Upper lobe of left lung (tissue), 4 donors: ENCODE measurements around the gene RB1.

Experiments used
- EP300 ChIP-seq, 4 donors: sonication (generic); formaldehyde crosslinking; IDR thresholded peaks; one replicate each; pipeline ENCODE4 v1.5.1; 2017; ENCODE audit warnings: antibody characterized with exemption in 4 of 4, control low read depth in 2 of 4
- POLR2A ChIP-seq, 4 donors: fragments of 450-650 bp; IDR thresholded peaks; one replicate each; pipeline ENCODE4 v1.5.1; 2016 to 2017; ENCODE audit warnings: antibody characterized with exemption in 4 of 4, mild to moderate bottlenecking in 2 of 4
- POLR2AphosphoS5 ChIP-seq, 2 donors: sonication (generic); formaldehyde crosslinking; IDR thresholded peaks; one replicate each; pipeline ENCODE4 v1.5.1; 2017; ENCODE audit warnings: antibody characterized with exemption in 2 of 2
- TF ChIP-seq, protein P1 (sequence below), 6 experiments: fragments of 450-650 bp in 4 of 6; fragments of 200-600 bp in 2 of 6; sonication (generic) in 2 of 6; IDR thresholded peaks; one replicate each; pipeline ENCODE4 v1.5.1; 2016 to 2019; ENCODE audit warnings: antibody characterized with exemption in 6 of 6

DNA sequence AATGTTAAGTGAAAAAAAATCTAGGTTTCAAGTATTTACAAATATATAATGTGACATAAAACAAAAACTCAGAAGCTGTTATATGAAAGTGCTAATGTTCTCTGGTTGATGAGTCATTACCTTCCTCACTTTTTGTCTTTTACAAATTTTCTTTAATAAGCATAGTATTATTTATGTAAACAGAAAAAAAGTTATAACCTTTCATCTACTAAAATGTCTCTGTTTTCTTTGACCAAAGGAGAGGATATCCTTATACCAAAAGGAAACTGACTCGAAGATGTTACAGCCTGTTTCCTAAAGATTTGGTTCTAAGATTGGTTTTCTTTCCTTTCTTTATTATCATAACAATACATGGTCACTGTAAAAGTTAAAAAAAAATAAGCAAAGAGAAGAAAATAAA, 191.3 kb downstream of the RB1 start:
- TF ChIP-seq, protein P1, sequence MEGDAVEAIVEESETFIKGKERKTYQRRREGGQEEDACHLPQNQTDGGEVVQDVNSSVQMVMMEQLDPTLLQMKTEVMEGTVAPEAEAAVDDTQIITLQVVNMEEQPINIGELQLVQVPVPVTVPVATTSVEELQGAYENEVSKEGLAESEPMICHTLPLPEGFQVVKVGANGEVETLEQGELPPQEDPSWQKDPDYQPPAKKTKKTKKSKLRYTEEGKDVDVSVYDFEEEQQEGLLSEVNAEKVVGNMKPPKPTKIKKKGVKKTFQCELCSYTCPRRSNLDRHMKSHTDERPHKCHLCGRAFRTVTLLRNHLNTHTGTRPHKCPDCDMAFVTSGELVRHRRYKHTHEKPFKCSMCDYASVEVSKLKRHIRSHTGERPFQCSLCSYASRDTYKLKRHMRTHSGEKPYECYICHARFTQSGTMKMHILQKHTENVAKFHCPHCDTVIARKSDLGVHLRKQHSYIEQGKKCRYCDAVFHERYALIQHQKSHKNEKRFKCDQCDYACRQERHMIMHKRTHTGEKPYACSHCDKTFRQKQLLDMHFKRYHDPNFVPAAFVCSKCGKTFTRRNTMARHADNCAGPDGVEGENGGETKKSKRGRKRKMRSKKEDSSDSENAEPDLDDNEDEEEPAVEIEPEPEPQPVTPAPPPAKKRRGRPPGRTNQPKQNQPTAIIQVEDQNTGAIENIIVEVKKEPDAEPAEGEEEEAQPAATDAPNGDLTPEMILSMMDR (IDR thresholded peaks at IDR 0.05) = no peak
- TF ChIP-seq POLR2AphosphoS5 (IDR thresholded peaks at IDR 0.05) (no peak), EP300 (IDR thresholded peaks at IDR 0.05) (no peak), POLR2A (IDR thresholded peaks at IDR 0.05) (no peak)
